Stimulated activated CD8-positive, alpha-beta memory T cell treated with anti-CD3 and anti-CD28 coated beads, Interleukin-4, amount 100 ng/mL, for 24 hours (primary cell): Measurements from ENCODE around the gene CEP76.
A peak's percentile ranks its signal among the peaks of the same experiment; 100 is the strongest.

Source experiments
- DNase-seq: peaks from one replicate; pipeline ENCODE4 v3.0.0-alpha.2; 2020; ENCODE audit warnings: low read depth

CEP76 gene

GRCh38 chr18:12703664-12704063, 1.1 kb upstream of the CEP76 start:
- no peak for DNase-seq

- no peak for DNase-seq
These were observed 609 bp upstream of the CEP76 start for GRCh38 chr18:12703096-12703567.

- DNase-seq: no peak
These were observed 1.4 kb downstream of the CEP76 start for GRCh38 chr18:12701161-12701560.

- no peak for DNase-seq
These were observed 2.8 kb downstream of the CEP76 start for GRCh38 chr18:12699747-12700146.

GRCh38 chr18:12694032-12694431, 8.5 kb downstream of the CEP76 start:
- DNase-seq: no peak

GRCh38 chr18:12692206-12692605, 10.3 kb downstream of the CEP76 start:
- DNase-seq: no peak

- DNase-seq: no peak
These were observed 13.2 kb downstream of the CEP76 start for GRCh38 chr18:12689256-12689850.

- no peak for DNase-seq
These were observed 16.4 kb downstream of the CEP76 start for GRCh38 chr18:12686100-12686499.

GRCh38 chr18:12679183-12679786, 23.2 kb downstream of the CEP76 start:
- no peak for DNase-seq

GRCh38 chr18:12668041-12668440, 34.5 kb downstream of the CEP76 start:
- DNase-seq: no peak

- DNase-seq: peak; percentile 5
These were observed 42.5 kb downstream of the CEP76 start for GRCh38 chr18:12659904-12660605.

GRCh38 chr18:12658426-12659138, 43.9 kb downstream of the CEP76 start:
- no peak for DNase-seq

GRCh38 chr18:12657684-12658425, 44.7 kb downstream of the CEP76 start, which contains the start of gene SPIRE1:
SPIRE1 (minus strand) TSS chr18:12658107; CDS start chr18:12657866, 241 bp downstream.
- DNase-seq: peak; percentile 15

GRCh38 chr18:12656938-12657683, 45.4 kb downstream of the CEP76 start:
- DNase-seq: no peak

- no peak for DNase-seq
These were observed 46.0 kb downstream of the CEP76 start for GRCh38 chr18:12656605-12656937.

- no peak for DNase-seq
These were observed 47.6 kb downstream of the CEP76 start for GRCh38 chr18:12654971-12655370.

- DNase-seq: no peak
These were observed 49.6 kb downstream of the CEP76 start for GRCh38 chr18:12652861-12653401.

- no peak for DNase-seq
These were observed 50.9 kb downstream of the CEP76 start for GRCh38 chr18:12651651-12652050.

- DNase-seq: no peak
These were observed 54.8 kb downstream of the CEP76 start for GRCh38 chr18:12647773-12648172.

GRCh38 chr18:12645751-12646203, 56.7 kb downstream of the CEP76 start:
- DNase-seq: no peak

GRCh38 chr18:12645254-12645653, 57.3 kb downstream of the CEP76 start:
- no peak for DNase-seq
